ENCODE data around the gene ROBO1. TPM values are rescaled to one million over a fixed set of nuclear protein-coding genes. Genes with fewer than 3 reads are reported as not detected.

Gene ROBO1
- total RNA-seq, 1 donor = 69.8 TPM

GRCh38 chr3:78881501-78881900 is 886.3 kb downstream of the ROBO1 start:
- Histone ChIP-seq H3K79me2 (ENCODE audit: insufficient read depth, low read length) (no peaks in the 10 kb centered on the region), H4K20me1 (ENCODE audit: insufficient read depth, low read length) (no peaks in the 10 kb centered on the region), H3K27me3 (ENCODE audit: insufficient read depth, low read length) (no peaks in the 10 kb centered on the region), H3K4me1 (ENCODE audit: insufficient read depth, low read length) (peaks cover 10% of the 10 kb centered on the region), H2AFZ (ENCODE audit: low read length) (no peak overlapping the region), H3K36me3 (ENCODE audit: insufficient read depth, low read length) (no peaks in the 10 kb centered on the region), H3K9me3 (ENCODE audit: low read depth, low read length) (no peaks in the 10 kb centered on the region), H3K4me3 (ENCODE audit: insufficient read depth, low read length) (no peak overlapping the region), H3K4me2 (ENCODE audit: insufficient read depth, low read length) (no peak overlapping the region), H3K27ac (ENCODE audit: low read depth, low read length) (no peak overlapping the region)
- no peak for DNase-seq (ENCODE audit: insufficient read length, low spot score, missing footprints)
- TF ChIP-seq, protein P1, sequence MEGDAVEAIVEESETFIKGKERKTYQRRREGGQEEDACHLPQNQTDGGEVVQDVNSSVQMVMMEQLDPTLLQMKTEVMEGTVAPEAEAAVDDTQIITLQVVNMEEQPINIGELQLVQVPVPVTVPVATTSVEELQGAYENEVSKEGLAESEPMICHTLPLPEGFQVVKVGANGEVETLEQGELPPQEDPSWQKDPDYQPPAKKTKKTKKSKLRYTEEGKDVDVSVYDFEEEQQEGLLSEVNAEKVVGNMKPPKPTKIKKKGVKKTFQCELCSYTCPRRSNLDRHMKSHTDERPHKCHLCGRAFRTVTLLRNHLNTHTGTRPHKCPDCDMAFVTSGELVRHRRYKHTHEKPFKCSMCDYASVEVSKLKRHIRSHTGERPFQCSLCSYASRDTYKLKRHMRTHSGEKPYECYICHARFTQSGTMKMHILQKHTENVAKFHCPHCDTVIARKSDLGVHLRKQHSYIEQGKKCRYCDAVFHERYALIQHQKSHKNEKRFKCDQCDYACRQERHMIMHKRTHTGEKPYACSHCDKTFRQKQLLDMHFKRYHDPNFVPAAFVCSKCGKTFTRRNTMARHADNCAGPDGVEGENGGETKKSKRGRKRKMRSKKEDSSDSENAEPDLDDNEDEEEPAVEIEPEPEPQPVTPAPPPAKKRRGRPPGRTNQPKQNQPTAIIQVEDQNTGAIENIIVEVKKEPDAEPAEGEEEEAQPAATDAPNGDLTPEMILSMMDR (IDR thresholded peaks at IDR 0.05; ENCODE audit: extremely low read depth, low read depth, low read length) = no peak

DNA sequence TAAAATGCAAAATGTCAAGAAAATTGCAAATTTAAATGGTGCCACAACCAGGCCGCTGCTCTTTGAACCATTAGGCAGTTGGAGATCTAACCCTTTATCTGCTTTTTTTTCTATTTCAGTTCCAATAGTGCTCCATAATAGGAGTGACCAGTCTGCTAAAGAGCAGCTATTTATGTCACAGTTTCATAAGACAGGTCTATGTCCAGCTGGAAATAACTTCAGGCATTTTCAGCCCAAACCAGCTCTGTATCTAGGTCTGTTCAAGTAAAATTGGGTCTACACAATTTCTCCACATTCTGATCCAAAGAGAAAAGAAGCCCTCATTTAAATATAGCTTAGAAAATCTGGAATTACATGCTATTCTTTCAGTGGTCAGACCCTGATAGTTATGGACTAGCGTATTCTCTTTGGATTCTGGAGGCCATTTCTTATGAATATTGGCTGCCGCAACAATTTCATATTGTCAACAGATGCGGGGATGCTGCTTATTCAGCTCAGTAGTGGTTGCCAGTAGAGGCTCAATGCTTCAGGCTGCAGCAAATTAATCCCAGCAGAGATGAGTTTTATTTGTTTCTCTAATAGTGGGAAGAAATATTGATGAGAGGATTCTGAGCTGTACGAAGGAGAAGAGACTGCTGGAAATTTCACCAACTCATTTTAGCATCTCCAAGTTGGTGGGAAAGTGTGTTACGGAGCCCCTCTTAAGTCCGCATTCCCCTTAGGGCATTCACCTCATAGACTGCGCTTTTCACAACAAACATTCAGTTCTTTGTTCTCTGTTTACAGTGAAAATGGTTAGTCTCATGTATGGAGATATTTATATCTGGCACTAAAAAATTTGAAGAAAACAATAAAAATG is 887.0 kb downstream of the ROBO1 start:
- Histone ChIP-seq H3K4me3 (ENCODE audit: insufficient read depth, low read length) (no peak overlapping the region), H3K4me1 (ENCODE audit: insufficient read depth, low read length) (peaks cover 10% of the 10 kb centered on the region), H3K4me2 (ENCODE audit: insufficient read depth, low read length) (no peak overlapping the region), H3K9me3 (ENCODE audit: low read depth, low read length) (no peaks in the 10 kb centered on the region), H4K20me1 (ENCODE audit: insufficient read depth, low read length) (no peaks in the 10 kb centered on the region), H3K36me3 (ENCODE audit: insufficient read depth, low read length) (no peaks in the 10 kb centered on the region), H3K27me3 (ENCODE audit: insufficient read depth, low read length) (no peaks in the 10 kb centered on the region), H3K27ac (ENCODE audit: low read depth, low read length) (no peak overlapping the region), H2AFZ (ENCODE audit: low read length) (no peak overlapping the region), H3K79me2 (ENCODE audit: insufficient read depth, low read length) (no peaks in the 10 kb centered on the region)
- DNase-seq (ENCODE audit: insufficient read length, low spot score, missing footprints) = no peak
- TF ChIP-seq, protein P1 (IDR thresholded peaks at IDR 0.05; ENCODE audit: extremely low read depth, low read depth, low read length) = no peak

DNA sequence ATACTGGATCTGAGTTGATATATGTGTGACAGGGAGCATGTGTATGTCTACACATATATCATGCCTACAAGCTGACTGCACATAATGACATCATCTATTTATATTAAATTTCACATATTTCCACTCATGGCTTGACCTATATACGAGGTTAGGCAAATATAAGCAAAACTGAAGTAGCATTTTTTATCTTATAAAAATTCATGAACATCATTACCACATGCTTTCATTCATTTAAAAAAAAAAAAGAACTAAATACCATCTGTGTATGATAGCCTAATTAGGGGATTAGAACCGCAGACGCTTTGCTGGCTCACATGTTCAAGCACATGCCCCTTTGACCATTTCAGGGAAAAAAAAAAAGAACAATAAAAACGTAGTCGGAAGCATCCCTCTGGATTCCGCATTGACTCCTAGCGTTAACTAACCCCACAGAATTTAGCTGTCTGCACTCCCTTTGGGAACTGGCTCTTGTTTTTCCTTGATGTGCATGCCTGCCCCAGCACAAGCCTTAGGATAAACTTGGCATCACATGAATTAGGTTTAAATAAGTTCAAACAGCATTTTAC is 888.4 kb downstream of the ROBO1 start:
- Histone ChIP-seq H3K9me3 (ENCODE audit: low read depth, low read length) (no peaks in the 10 kb centered on the region), H3K4me2 (ENCODE audit: insufficient read depth, low read length) (no peak overlapping the region), H3K36me3 (ENCODE audit: insufficient read depth, low read length) (no peaks in the 10 kb centered on the region), H3K27ac (ENCODE audit: low read depth, low read length) (no peak overlapping the region), H3K4me3 (ENCODE audit: insufficient read depth, low read length) (no peak overlapping the region), H2AFZ (ENCODE audit: low read length) (no peak overlapping the region), H3K79me2 (ENCODE audit: insufficient read depth, low read length) (no peaks in the 10 kb centered on the region), H3K27me3 (ENCODE audit: insufficient read depth, low read length) (no peaks in the 10 kb centered on the region), H3K4me1 (ENCODE audit: insufficient read depth, low read length) (peaks cover 17% of the 10 kb centered on the region), H4K20me1 (ENCODE audit: insufficient read depth, low read length) (no peaks in the 10 kb centered on the region)
- no peak for DNase-seq (ENCODE audit: insufficient read length, low spot score, missing footprints)
- TF ChIP-seq, protein P1 (IDR thresholded peaks at IDR 0.05; ENCODE audit: extremely low read depth, low read depth, low read length) = no peak

- Histone ChIP-seq H3K36me3 (ENCODE audit: insufficient read depth, low read length) (no peaks in the 10 kb centered on the region), H3K9me3 (ENCODE audit: low read depth, low read length) (no peaks in the 10 kb centered on the region), H4K20me1 (ENCODE audit: insufficient read depth, low read length) (no peaks in the 10 kb centered on the region), H3K4me2 (ENCODE audit: insufficient read depth, low read length) (no peak overlapping the region), H3K27ac (ENCODE audit: low read depth, low read length) (no peak overlapping the region), H3K27me3 (ENCODE audit: insufficient read depth, low read length) (no peaks in the 10 kb centered on the region), H3K4me3 (ENCODE audit: insufficient read depth, low read length) (no peak overlapping the region), H3K4me1 (ENCODE audit: insufficient read depth, low read length) (peaks cover 17% of the 10 kb centered on the region), H2AFZ (ENCODE audit: low read length) (no peak overlapping the region), H3K79me2 (ENCODE audit: insufficient read depth, low read length) (no peaks in the 10 kb centered on the region)
- TF ChIP-seq, protein P1 (IDR thresholded peaks at IDR 0.05; ENCODE audit: extremely low read depth, low read depth, low read length) = no peak
- no peak for DNase-seq (ENCODE audit: insufficient read length, low spot score, missing footprints)
Measured at GRCh38 chr3:78878789-78879188, 889.0 kb downstream of the ROBO1 start.
